ENCODE measurements around the gene TP63. TPM values are rescaled to one million over a fixed set of nuclear protein-coding genes. Genes with fewer than 3 reads are reported as not detected.
"Not testable (repeated sequence)": the region's sequence is repeated elsewhere in the genome, so short reads cannot be mapped to it uniquely, and the experiment has no call there.

Gene TP63
- total RNA-seq, 2 donors from 2014 or later = not detected

- DNase-seq = no peak
- Histone ChIP-seq H3K27ac (no peak overlapping the region), H3K4me1 (no peaks in the 10 kb centered on the region), H3K4me3 (no peak overlapping the region), H3K9ac (ENCODE audit: low read depth in 2 of 2, low read length in 2 of 2) (no peak overlapping the region), H3K36me3 (no peaks in the 10 kb centered on the region), H3K9me3 (no peaks in the 10 kb centered on the region), H3K27me3 (no peaks in the 10 kb centered on the region)
- intact Hi-C loops (cut with DNase I) = no loop called here
- TF ChIP-seq CTCF (IDR thresholded peaks at IDR 0.05) = no peak
These were observed 116.9 kb downstream of the TP63 start for GRCh38 chr3:189748046-189748445.

GRCh38 chr3:189750972-189751371 lies 119.8 kb downstream of the TP63 start:
- H3K4me3 ChIP-seq; H3K27me3 ChIP-seq; DNase-seq; intact Hi-C loops (cut with DNase I); H3K36me3 ChIP-seq; H3K4me1 ChIP-seq; H3K9ac ChIP-seq (ENCODE audit: low read depth in 2 of 2, low read length in 2 of 2); H3K9me3 ChIP-seq; H3K27ac ChIP-seq: not testable (repeated sequence)

- H3K4me1 ChIP-seq = no peaks in the 10 kb centered on the region
- no peaks in the 10 kb centered on the region for H3K27me3 ChIP-seq
- TF ChIP-seq CTCF (IDR thresholded peaks at IDR 0.05) = no peak
- no peak for DNase-seq
- H3K9me3 ChIP-seq = no peaks in the 10 kb centered on the region
- intact Hi-C loops (cut with DNase I) = no loop called here
- no peak overlapping the region for H3K27ac ChIP-seq
- H3K4me3 ChIP-seq = no peak overlapping the region
- no peaks in the 10 kb centered on the region for H3K36me3 ChIP-seq
- no peak overlapping the region for H3K9ac ChIP-seq (ENCODE audit: low read depth in 2 of 2, low read length in 2 of 2)
These were observed 123.2 kb downstream of the TP63 start for GRCh38 chr3:189754356-189754755.

- intact Hi-C loops (cut with DNase I) = no loop called here
- H3K27me3 ChIP-seq = no peaks in the 10 kb centered on the region
- H3K4me3 ChIP-seq = no peak overlapping the region
- no peak overlapping the region for H3K9ac ChIP-seq (ENCODE audit: low read depth in 2 of 2, low read length in 2 of 2)
- TF ChIP-seq CTCF (IDR thresholded peaks at IDR 0.05) = no peak
- no peaks in the 10 kb centered on the region for H3K36me3 ChIP-seq
- no peak overlapping the region for H3K27ac ChIP-seq
- H3K4me1 ChIP-seq = no peaks in the 10 kb centered on the region
- no peak for DNase-seq
- H3K9me3 ChIP-seq = no peaks in the 10 kb centered on the region
These were observed 125.4 kb downstream of the TP63 start for GRCh38 chr3:189756582-189757078.

GRCh38 chr3:189758186-189758585 lies 127.0 kb downstream of the TP63 start:
- DNase-seq = no peak
- TF ChIP-seq CTCF (IDR thresholded peaks at IDR 0.05) = no peak
- no peak overlapping the region for H3K4me3 ChIP-seq

GRCh38 chr3:189766416-189766815 lies 135.2 kb downstream of the TP63 start:
- TF ChIP-seq CTCF (IDR thresholded peaks at IDR 0.05) = no peak
- Histone ChIP-seq H3K4me1 (no peaks in the 10 kb centered on the region), H3K27me3 (no peaks in the 10 kb centered on the region), H3K9ac (ENCODE audit: low read depth in 2 of 2, low read length in 2 of 2) (no peak overlapping the region), H3K4me3 (no peak overlapping the region), H3K36me3 (no peaks in the 10 kb centered on the region), H3K27ac (no peak overlapping the region), H3K9me3 (no peaks in the 10 kb centered on the region)
- intact Hi-C loops (cut with DNase I) = no loop called here
- no peak for DNase-seq

More at GRCh38 chr3:189758186-189758585, 127.0 kb downstream of the TP63 start:
- no peak overlapping the region for H3K27ac ChIP-seq
- H3K4me1 ChIP-seq = no peaks in the 10 kb centered on the region
- H3K9ac ChIP-seq (ENCODE audit: low read depth in 2 of 2, low read length in 2 of 2) = no peak overlapping the region
- intact Hi-C loops (cut with DNase I) = no loop called here
- H3K9me3 ChIP-seq = no peaks in the 10 kb centered on the region
- H3K36me3 ChIP-seq = no peaks in the 10 kb centered on the region
- no peaks in the 10 kb centered on the region for H3K27me3 ChIP-seq

Measured in colonic mucosa (tissue), 4 donors.